Fibroblast of the aortic adventitia (primary cell): ENCODE data around the gene DLX2. TPM values are rescaled to one million over a fixed set of nuclear protein-coding genes. Genes with fewer than 3 reads are reported as not detected.
A peak's percentile ranks its signal among the peaks of the same experiment; 100 is the strongest.

ENCODE experiments used
- DNase-seq: peaks from one replicate; pipeline ENCODE4 v3.0.0-alpha.2; 2010; ENCODE audit warnings: low read depth
- H3K4me3 ChIP-seq: 2 replicates; pipeline ENCODE4 v1.5.1; 2011; ENCODE audit warnings: low read depth, mild to moderate bottlenecking, control low read depth, low read length, moderate library complexity
- total RNA-seq: library from RNA; depleted of rRNA; stranded (reverse); fragments of >200 nt; gene quantifications from 2 replicates; pipeline ENCODE4 v1.2.3, GENCODE V29; 2012; ENCODE audit warnings: low replicate concordance
- TF ChIP-seq, protein P1 (sequence below): IDR thresholded peaks from 2 replicates; pipeline ENCODE4 v1.5.1; 2011; ENCODE audit warnings: mild to moderate bottlenecking, low read length, control low read depth, inconsistent platforms; ENCODE audit not compliant: insufficient read depth

The DLX2 gene
- total RNA-seq, 1 donor, result 0.72 TPM

DNA sequence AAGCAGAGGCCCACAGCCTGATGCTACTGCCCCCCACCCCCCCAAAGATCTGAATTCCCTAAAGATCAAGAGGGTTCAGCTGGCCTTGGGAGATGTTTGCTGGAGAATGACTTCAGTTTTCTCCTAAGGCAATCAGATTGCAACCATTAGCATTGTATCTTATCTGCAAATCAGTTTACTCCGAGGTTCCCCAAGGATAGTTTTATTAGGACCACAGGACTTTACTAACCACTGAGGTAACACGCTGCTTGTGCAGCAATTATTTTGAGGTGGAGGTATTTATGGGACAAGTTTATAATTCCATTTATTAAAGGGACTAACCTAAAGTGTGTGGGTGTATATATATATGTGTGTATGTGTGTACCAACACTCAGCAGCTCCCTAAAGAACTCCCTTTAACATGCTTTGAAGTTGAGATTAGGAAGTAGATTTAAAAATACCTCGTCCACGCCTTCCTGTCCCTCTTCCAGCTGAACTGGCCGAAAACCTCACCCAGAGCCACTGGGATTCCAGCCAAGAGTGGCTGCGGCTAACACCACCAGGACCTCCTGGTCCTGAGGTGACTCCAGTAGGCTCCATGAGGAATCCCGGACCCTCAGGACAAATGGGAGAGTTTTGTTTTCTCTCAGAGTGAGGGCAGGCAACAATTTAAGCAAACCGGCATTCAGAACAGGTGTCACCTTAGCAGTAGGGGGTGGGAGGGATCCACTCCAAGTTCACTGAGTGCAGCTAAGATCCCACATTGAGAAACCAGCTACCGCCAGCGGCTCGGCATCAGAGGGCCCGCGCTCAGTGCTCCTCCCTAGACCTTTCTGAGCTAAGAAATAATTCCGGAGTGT lies 20.4 kb downstream of the DLX2 start:
- H3K4me3 ChIP-seq, result no peak overlapping the region
- DNase-seq, result peak; percentile 26
- TF ChIP-seq, protein P1, sequence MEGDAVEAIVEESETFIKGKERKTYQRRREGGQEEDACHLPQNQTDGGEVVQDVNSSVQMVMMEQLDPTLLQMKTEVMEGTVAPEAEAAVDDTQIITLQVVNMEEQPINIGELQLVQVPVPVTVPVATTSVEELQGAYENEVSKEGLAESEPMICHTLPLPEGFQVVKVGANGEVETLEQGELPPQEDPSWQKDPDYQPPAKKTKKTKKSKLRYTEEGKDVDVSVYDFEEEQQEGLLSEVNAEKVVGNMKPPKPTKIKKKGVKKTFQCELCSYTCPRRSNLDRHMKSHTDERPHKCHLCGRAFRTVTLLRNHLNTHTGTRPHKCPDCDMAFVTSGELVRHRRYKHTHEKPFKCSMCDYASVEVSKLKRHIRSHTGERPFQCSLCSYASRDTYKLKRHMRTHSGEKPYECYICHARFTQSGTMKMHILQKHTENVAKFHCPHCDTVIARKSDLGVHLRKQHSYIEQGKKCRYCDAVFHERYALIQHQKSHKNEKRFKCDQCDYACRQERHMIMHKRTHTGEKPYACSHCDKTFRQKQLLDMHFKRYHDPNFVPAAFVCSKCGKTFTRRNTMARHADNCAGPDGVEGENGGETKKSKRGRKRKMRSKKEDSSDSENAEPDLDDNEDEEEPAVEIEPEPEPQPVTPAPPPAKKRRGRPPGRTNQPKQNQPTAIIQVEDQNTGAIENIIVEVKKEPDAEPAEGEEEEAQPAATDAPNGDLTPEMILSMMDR, result no peak

DNA sequence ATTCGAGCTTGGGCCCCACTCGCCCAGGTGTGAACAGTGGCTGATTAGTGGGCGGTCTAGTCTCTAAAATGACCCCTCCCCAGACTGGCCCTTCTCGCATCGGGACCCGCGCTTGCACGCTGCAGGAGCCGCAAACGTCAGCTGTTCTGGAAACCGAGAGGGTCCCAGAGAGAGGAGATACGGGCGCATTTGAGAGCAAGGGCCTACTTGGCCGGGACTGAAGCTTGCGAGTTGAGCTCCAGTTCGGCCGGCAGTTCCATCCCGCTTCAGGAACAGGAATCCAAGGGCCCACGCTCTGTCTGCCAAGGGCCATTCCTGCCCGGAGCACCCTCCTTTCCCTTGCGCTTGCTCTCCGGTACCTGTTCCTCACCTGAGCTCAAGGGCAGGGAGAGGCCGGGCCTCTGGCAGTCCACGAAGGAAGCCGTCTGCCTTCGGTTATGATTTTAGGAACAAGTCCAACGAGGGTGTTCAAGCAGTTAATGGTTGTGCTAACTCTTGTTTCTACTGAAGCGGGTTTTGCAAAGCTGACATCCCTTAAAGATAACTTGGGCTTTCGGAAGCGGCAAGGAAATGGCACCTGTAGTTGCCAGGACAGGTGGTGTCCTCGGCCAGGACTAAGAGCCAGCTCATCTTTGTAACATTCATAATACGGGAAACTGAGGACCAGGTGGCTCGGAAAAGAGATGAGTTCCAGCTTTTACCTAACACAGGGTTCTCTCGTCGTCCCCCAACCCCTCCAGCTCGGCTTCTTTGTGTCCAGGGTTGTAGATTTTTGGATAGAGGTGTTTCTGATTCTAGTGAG lies 21.3 kb downstream of the DLX2 start:
- TF ChIP-seq, protein P1, result no peak
- no peak for DNase-seq

DNA sequence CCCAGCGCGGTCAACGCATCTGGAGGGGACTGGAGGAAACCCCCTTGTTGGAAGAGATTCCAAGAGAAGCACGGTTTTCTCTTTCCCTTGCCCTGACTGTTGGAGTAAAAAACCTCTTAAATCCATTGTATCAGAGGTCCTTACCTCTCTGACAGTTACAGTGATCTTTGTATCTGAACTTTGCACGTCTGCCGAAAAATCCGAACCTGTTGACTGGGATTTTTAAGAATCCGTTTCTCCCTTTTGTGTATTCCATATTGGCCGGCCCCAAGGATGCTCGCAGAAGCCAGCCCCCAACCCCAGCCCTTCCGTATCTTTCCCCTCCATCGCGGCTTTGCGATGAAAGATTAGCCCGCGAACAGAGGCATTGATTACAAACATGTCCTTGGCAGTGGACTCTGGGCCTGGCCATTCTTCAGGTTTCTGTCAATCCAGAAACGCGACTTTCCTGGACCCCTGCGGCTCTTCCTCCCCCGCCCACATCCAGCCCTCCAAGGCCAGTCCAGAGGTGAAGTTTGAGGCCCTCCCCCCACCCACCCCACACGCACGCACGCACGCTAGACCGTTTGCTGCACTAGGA lies 22.0 kb downstream of the DLX2 start:
- no peak overlapping the region for H3K4me3 ChIP-seq
- TF ChIP-seq, protein P1, result no peak
- DNase-seq, result no peak

More for the DNA sequence above, 21.3 kb downstream of the DLX2 start:
- no peak overlapping the region for H3K4me3 ChIP-seq

DNA sequence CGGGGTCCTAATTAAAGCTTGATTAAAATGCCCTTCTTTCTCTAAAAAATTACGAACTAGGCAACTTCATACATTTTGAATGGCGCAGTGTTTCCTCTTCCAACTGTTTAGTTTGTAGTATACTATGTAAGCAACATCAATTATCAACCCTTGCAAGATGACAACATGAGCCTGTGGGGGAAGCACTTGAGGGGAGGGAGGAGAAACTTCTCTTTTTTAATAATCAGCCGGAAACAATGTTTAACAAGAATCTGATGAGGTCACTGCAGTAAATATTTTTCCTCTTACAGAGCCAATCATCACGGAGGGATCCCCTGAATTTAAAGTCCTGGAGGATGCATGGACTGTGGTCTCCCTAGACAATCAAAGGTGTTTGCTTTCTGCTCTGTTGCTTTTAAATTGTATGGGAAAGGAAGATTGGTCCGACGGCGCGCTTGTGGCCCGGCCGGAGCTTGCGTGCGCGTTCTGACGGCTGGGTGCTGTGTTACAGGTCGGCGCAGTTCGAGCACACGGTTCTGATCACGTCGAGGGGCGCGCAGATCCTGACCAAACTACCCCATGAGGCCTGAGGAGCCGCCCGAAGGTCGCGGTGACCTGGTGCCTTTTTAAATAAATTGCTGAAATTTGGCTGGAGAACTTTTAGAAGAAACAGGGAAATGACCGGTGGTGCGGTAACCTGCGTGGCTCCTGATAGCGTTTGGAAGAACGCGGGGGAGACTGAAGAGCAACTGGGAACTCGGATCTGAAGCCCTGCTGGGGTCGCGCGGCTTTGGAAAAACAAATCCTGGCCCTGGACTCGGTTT lies 22.7 kb downstream of the DLX2 start:
- no peak for DNase-seq
- TF ChIP-seq, protein P1, result no peak
- H3K4me3 ChIP-seq, result no peak overlapping the region

DNA sequence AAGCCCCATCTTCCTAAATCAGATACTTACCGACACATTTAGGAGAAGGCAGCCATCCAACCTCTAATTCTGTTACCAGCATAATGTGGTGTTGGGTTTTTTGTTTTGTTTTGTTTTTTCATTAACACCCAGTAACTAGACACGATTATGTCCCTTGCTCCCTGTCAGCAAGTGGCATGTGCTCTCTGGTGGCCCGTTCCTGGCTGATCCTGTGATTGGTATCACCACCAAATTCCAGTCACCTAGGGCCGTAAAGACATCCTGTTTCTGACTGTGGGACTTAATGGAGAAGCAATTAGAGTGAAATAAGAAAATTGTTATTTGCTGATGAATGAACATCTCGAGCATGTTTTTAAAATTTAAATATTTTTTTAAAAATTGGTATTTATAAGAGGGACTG lies 23.3 kb downstream of the DLX2 start:
- no peak for DNase-seq
- TF ChIP-seq, protein P1, result no peak
- no peak overlapping the region for H3K4me3 ChIP-seq

DNA sequence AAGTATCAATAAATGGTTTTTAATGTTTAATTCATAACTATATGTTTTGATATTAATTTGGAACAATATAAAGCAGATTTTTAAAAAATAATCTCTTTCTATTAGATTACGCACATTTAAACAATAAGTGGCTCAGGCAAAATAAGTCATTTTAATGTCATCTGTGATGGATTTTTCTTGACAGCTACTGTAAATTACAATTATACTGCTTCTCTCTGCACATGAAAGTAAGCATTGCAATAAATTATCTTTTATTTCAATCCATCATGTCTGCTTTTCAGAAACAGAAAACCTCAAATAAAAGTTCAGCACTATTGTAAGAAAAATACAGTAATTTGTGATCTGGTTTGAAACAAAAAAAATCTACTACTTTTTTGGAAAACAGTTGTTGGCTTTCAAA lies 28.4 kb downstream of the DLX2 start:
- no peak overlapping the region for H3K4me3 ChIP-seq
- TF ChIP-seq, protein P1, result no peak
- DNase-seq, result no peak
